Measurements from ENCODE around the gene CAPZB.
"Not testable (repeated sequence)": the region's sequence is repeated elsewhere in the genome, so short reads cannot be mapped to it uniquely, and the experiment has no call there.

CAPZB gene

DNA sequence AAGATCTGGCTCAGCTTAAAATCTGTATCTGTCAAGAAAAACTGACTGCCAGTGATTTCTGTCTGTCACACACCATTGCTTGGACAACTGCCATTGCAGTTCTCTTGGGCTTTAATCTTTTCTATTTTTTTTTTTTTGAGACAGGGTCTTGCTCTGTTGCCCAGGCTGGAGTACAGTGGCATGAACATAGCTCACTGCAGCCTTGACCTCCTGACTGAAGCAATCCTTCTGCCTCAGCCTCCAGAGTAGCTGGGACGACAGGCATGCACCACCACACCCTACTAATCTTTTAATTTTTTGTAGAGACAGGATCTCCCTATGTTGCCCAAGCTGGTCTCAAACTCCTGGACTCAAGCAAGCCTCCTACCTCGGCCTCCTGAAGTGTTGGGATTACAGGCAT lies 14.5 kb upstream of the CAPZB start:
- DNase-seq (ENCODE audit: low read depth in 2 of 2, low spot score in 1 of 2): not testable (repeated sequence)

DNA sequence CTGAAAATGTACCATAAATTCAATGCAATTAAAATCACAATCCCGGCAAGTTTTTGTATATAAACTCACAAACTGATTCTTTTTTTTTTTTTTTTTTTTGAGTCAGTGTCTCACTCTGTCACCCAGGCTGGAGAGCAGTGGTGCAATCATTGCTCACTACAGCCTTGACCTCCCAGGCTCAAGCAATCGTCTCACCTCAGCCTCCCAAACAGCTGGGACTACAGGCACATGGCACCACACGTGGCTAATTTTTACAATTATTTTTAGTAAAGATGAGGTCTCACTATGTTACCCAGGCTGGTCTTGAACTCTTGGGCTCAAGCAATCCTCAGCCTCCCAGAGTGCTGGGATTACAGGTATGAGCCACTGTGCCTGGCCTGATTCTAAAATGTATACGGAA lies 12.1 kb upstream of the CAPZB start:
- DNase-seq (ENCODE audit: low read depth in 2 of 2, low spot score in 1 of 2): not testable (repeated sequence)

DNA sequence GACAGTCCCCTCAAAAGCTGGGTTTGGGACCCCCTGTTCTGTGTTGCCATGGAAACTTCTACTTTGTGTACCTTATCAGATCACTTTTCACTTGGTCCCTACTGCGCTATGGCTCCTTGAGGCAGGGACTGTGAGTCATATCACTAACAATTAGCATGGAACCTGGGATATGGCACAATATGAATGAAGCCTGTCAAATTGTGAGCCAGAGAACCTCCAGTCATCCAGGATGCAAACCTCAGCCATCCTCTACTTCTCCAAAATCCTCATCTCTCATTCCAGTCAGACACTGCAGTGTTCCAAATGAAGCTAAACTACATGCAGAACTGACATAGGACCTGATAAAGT lies 11.2 kb upstream of the CAPZB start:
- no peak for DNase-seq (ENCODE audit: low read depth in 2 of 2, low spot score in 1 of 2)

DNA sequence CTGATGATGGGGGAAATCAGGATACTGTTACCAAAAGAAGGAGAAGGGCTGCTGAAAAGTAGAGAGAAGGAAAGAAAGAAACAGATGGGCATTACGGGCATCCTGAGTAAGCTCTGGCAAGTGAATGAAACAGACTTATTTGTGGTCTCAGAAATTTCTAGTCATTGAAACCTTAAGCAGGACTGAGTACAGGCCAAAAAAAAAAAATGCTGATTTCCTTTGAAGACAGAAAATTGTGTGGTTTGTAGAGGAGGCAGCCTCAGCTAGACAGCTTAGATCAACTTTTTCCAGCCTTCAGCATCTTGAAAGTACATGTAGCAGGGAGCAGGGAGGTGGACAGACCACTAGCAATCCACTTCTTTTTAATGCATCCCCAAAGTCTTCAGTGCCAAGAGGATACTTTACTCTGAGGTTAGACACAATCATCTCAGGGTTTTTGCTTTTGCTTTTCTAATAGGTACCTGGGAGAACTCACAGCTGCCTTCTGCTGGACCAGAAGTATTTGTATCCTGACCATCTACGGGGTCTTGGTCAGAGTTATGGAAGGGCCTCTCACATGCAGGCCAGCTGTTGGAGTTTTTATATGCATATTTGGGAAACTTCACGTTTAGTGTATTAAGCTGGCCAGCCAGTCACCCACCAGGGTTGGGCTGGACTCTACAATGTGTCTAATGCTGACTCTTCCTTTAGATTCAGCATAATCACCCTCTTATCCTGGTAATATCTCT lies 10.6 kb upstream of the CAPZB start:
- no peak for DNase-seq (ENCODE audit: low read depth in 2 of 2, low spot score in 1 of 2)

DNA sequence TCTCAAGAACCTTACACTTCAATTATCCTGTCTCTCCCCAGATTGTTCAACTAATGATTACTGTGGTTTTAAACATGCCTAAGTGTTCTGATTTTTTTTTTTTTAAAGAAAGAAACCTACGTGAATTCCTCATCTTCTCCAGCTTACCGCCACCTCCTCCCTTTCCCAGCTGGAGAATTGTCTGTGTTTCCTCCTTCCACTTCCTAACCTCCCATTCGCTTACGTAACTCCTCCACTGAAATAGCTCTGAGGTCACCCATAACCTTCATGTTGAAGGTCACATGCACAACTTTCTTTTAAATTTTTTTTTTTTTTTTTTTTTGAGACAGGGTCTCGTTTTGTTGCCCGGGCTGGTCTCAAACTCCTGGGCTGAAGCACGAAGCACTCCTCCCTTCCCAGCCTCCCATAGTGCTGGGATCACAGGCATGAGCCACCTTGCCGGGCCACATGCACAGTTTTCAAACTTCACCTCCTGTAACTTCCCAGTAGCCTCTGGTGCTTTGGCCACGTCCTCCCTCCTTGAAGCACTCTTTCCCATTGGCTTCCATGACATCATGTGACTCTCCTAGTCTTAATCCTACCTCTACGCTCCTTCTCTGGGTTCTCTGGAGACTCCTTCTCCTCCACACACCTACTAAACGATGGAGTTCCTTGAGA lies 9.8 kb upstream of the CAPZB start:
- no peak for DNase-seq (ENCODE audit: low read depth in 2 of 2, low spot score in 1 of 2)

DNA sequence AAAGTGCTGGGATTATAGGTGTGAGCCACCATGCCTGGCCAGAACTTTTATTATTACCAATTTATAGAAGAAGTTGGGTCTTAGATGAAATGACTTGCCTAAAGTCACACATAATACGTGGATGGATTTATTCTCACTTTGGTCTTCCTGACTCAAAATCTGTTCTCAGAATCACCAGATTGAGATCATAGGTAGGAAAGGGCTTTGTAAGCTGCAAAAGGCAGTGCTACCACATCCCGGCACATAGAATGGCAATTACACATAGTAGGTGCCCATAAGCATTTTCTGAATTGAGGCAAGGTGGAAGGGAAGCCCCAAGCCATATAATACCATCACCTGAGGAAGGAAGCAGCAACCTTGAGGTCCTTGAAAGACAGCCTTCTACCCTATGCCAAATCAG lies 8.2 kb upstream of the CAPZB start:
- DNase-seq (ENCODE audit: low read depth in 2 of 2, low spot score in 1 of 2): no peak

DNA sequence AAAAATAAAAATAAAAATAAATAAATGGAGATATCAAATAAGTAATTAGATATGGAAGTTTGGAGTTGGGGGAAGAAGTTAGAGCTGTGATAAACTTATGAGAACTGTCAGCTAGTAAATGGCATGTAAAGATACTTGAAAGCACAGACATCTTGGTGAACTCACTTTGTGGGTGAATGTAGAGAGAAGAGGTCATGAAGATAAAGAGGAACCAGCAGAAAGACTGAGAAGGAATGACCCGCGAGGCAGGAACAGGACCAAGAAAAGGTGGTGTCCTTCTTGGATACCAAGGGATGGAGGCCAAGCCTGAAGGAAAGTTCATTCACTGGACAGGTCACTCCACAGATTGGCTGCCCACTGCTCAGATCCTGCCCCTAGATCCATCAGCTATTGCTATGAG lies 4.7 kb upstream of the CAPZB start:
- no peak for DNase-seq (ENCODE audit: low read depth in 2 of 2, low spot score in 1 of 2)

DNA sequence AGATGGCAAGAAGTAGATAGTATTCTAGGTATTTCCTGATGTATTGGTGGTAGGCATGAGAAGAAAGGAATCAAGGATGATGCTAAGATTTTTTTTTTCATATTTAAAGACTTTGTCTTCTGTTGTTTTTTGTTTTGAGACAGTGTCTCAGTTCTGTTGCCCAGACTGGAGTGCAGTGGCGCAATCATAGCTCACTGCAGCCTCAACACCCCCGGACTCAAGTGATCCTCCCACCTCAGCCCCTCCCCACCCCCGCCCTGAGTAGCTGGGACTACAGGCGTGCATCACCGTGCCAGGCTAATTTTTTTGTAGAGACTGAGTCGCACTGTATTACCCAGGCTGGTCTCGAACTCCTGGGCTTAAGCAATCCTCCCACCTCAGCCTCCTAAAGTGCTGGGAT lies 2.8 kb upstream of the CAPZB start:
- no peak for DNase-seq (ENCODE audit: low read depth in 2 of 2, low spot score in 1 of 2)

DNA sequence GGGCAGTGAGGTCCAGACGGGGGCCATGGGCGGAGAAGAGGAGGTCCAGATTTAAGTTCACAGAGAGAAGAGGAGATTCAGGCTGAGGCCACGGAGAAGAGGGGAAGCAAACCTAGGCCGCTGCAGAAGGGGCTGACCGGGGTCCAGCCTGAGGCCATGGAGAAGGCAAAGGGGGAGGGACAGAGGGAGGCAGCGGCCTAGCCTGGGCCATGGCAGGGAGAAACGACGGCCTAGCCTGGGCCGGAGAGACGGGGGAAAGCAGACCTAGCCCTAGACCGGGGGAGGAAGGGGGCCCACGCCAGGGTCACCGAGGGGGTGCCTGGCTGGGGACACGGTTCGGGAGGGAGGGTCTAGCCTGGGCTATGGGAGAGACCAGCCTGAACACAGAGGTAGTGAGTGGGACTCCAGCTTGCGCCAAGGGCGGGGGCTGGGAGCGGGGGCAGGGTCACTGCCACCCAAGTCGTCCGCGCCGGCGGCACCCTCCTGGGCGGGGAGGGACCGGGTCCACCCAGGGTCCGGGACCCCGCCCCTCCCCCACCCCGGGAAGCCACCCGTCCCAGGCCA lies 459 bp downstream of the CAPZB start:
- no peak for DNase-seq (ENCODE audit: low read depth in 2 of 2, low spot score in 1 of 2)

DNA sequence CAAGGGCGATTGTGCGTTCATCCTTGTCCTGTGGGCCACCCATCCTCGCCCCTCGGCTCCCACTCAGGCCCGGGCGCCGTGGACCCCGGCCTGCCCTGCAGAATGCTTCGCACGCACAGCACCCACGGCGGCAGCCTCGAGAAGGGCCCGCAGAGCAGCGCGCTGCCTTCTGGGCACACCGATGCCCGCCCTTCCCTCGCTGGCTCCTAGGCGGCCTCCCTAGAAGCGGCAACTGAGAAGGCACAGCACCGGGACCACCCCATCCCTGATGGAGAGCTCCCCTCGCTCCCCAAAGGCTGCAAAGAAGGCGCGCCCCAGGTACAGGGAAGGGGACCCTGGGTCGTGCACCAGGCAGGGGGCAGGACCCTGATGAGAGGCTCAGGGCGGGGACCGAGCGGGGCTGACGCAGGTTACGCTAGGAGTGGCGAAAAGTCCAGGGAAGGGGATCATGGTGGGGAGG lies 971 bp downstream of the CAPZB start:
- DNase-seq (ENCODE audit: low read depth in 2 of 2, low spot score in 1 of 2): no peak

DNA sequence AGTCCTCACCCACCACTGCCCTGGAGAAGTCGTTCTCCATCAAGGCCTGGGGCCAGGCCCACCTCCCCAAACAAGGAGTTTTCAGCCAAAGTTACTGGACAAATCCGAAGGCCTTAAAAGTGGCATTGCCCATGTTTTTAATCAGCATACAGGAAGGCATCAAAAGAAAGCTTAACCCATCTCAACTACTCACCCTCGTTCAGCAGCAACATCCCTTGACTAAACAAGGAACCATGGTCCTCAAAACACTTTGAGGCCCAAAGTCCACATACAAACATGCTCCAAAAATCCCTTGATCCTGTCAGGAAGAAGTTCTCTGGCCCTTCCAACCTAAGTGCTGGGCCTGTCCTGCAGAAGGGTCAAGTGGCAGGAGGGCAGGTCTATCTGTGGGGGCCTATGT lies 1.6 kb downstream of the CAPZB start:
- no peak for DNase-seq (ENCODE audit: low read depth in 2 of 2, low spot score in 1 of 2)

DNA sequence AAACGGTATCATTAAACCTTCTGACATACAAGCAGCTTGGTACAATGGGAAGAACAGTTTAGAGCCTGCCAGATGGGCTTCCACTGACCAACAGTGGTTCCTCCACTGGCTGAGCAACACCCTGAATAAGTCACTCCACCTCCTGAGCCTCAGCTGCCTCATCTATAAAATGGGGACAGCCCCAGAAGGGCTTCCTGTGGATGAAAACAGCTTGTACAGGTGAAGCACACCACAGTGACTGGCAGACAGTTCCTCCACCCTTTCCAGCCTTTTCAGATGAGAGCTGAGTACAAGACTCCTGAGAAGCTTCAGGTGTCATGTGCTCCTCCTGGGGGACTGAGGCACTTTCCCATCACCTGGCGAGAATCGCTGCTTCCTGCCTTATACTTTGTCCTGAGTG lies 2.1 kb downstream of the CAPZB start:
- DNase-seq (ENCODE audit: low read depth in 2 of 2, low spot score in 1 of 2): no peak

DNA sequence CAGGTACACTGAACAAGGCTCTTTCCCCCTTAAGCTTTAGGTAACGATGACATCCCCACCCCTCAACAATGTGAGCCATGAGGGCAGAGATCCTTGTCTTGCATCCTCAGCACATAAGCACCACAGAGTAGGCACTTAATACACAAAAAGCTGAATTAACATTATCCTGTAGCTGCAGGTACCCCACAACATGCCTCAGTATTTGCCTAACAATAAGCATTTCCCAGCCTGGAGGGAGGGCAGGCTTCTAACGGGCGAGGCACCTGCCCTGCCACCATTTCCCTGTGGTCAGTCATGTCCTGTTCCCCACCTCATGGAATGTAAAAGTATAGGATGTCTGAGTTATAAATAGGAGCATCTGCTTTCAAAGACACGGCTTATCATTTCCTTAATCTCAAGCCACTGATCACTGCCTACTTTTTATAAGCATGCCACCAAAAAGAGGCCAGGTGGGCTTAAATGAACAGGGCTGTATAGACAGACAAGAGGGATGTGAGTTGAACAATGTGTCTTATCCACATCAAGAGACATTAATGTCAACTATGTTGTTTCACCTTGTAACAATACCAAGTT lies 3.4 kb downstream of the CAPZB start:
- DNase-seq (ENCODE audit: low read depth in 2 of 2, low spot score in 1 of 2): no peak

DNA sequence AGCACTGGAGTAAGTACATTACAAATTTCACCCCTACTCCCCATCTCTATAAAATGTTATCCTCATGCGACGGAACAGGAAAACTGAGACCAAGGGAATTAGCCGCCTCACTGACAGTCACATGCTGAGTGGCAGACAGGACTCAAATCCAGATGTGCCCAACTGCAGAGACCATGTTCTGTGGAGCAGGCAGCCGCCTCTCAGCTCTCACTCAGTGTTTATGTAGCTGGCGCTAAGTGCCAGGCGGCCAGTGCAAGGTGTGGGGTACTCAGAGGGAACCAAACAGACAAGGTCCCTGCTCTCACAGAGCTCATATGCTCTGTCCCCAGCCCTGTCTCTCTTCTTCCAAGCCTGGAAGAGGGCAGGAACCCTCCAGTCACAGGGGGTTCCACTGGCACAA lies 5.1 kb downstream of the CAPZB start:
- DNase-seq (ENCODE audit: low read depth in 2 of 2, low spot score in 1 of 2): no peak

DNA sequence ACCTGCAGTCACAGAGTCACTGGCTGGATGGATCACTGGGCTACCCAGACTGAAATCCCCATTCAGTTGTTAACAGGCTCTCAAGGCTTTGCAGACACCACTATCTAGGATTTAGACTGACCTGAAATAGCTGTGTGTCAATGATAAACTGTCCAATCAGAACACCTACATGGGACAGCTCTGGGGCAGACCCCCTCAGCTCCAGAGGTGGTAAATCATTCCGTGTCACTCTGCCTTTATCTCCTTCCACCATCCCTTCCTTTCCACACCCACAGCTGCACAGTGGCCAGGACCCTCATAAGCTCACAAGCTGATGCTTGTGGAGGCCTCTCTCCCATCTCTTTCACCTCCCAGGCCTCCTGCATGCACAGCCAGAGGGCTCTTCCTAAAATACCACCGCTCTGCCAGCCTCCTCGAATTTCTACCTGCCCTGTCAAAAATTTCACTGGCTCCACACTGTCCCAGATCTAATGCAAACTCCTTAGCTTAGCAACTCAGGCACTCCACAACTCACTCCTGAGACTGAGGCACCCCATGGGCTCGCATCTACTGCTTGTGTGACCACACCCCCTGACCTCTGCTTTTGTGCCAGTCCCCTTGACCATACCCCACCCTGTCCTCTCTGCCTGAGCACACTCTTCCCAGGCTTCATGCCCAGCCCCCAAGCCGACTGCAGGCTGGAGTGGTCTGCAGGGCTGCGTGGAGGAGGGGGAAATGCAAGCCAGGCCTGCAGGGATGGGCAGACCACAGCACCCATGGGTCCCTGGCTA lies 5.8 kb downstream of the CAPZB start:
- DNase-seq (ENCODE audit: low read depth in 2 of 2, low spot score in 1 of 2): no peak

DNA sequence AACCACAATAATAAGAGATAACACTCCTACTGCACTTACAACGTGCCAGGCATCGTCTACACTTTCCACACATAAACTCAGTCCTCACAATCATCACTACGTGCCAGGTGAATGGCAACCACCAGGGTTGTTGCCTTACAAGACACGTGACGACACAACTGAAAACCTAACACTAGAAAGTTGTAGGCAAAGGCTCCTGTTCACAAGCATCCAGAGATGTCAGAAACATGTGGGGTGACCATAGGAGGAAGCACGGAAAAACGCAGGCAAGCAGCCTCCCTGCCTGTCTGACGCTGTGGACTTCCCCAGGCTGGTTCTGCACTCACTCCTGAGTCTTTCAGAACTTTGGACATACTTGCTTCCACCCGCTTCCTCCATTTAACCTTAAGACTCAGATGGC lies 7.0 kb downstream of the CAPZB start:
- DNase-seq (ENCODE audit: low read depth in 2 of 2, low spot score in 1 of 2): no peak

DNA sequence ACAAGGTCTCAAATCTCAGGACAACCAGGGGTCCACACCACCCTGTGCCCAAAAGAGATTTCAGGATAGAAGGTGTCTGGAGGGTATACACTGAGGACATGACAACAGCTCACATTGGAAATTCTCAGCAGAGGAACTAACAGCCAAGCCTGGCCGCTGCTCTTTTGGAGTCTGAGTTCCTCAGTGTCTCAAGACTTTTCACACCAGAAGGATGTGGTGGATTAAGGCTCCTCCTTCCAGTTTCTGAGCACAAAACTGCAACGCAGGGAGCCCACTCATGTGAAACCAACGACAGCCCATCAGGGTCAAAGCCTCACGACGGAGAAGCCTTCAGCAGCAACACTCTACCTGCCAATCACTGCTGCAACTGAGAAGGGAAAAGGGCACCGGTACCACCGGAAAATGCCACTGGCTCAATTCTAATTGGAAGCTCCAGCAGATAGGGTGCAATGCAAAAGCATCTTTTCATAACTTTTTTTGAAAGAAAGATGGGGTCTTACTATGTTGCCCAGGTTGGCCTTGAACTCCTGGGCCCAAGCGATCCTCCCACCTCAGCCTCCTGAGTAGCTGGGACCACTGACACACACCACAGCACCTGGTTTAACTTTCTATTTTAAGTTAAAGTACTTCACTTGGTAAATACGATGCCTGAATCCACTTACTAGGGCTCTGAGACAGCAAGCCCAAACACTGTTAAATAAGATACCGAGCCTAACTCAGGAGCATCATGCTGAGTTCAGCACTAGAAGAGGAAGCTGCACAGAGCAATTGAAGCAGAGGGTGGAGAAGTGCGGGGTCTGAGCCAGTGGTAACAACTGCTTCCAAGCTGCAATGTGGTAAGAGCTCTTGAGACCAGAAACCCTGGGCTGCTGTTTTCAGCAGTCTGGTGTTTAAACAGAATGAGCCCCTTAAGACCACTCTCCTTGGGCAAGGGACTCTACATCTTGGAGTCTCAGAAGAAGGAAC lies 7.8 kb downstream of the CAPZB start:
- no peak for DNase-seq (ENCODE audit: low read depth in 2 of 2, low spot score in 1 of 2)

DNA sequence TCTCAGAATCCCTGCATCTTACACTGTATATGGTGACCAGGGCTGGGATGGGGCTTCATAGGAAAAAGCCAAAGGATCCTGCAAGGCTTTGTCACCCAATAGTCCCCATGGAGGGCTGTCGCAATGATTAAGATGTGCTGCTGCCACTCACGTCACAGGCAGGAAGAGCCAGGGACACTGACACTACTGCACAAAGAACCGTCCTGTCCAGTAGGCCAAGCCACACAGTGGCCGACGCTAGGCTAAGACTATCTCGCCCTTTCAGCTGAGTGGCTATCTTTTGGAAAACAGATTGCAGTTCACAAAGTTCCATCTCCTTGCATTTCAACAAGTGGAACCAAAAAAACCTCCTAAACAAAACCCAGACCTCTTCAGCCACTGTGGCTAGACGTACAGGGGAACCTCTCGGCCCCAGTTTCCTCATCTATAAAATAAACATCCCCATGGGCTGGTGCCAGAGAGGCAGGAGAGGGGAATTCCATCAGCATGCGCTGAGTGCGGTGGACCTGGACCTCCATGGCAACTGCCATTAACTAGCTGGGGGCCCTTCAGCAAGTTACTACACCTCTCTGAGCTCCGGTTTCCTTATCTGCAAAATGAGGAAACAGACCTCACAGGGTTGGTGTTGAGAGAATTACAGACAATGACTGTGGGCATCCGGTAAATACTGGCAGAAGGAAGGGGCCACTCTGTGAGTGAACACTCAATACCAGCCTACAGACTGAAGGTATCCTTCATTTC lies 8.7 kb downstream of the CAPZB start:
- DNase-seq (ENCODE audit: low read depth in 2 of 2, low spot score in 1 of 2): no peak

DNA sequence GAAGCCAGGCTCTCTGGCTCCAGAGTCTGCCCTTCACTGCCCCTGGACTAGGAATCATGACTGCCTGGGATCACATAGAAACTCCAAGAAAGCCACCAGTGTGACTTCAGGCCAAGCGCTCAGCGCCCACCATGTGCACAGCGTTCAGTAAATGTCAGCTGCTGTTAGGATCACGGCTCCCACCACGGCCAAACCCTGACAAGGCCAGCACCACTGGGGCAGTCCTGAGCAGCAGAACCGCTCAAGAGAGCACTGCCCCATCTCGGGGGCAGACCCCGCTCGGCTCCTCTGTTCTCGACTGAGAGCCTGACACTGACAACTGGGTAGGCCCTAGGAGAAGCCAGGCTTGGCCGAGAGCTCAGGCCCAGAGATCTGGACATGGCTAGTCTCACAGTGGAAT lies 10.0 kb downstream of the CAPZB start:
- no peak for DNase-seq (ENCODE audit: low read depth in 2 of 2, low spot score in 1 of 2)

DNA sequence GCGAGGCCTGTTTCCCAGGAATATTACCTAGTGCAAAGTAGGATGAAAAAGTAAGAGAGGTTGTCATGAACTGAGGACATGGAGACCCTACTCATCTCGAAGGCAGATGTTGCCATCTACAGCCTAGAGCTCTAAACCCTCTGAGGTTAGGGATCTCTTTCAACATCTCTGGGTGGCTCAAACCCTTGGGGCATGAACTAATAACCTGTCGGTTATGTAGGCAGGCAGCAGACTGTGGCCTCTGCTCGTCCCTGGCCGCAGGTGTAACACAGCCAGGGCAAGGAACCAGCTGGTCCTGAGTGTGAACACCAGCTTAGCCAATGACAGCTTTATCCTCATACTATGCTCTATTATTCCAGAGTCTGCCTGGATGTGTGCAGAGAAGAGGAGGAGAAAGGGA lies 13.2 kb downstream of the CAPZB start:
- DNase-seq (ENCODE audit: low read depth in 2 of 2, low spot score in 1 of 2): no peak

Data from stimulated activated CD8-positive, alpha-beta memory T cell treated with anti-CD3 and anti-CD28 coated beads, Interleukin-4, amount 100 ng/mL, for 1 hour (primary cell).